MM.1S (cell line): ENCODE measurements around the gene SPEF2.

ENCODE experiments used
- EZH2 ChIP-seq: fragments of 300-600 bp; sonication (generic); optimal IDR thresholded peaks from 2 replicates; pipeline ENCODE3; 2017; ENCODE audit warnings: low read depth, mild to moderate bottlenecking, antibody characterized with exemption, low read length, mixed read lengths
- EZH2phosphoT487 ChIP-seq: fragments of 300-600 bp; sonication (generic); IDR thresholded peaks from 2 replicates; pipeline ENCODE4 v1.6.1; 2018; ENCODE audit warnings: antibody characterized with exemption, low read length
- TF ChIP-seq, protein P1 (sequence below): fragments of 300-600 bp; sonication (generic); IDR thresholded peaks from 2 replicates; pipeline ENCODE4 v1.5.1; 2016; ENCODE audit warnings: antibody characterized with exemption, low read length, mixed read lengths

DNA sequence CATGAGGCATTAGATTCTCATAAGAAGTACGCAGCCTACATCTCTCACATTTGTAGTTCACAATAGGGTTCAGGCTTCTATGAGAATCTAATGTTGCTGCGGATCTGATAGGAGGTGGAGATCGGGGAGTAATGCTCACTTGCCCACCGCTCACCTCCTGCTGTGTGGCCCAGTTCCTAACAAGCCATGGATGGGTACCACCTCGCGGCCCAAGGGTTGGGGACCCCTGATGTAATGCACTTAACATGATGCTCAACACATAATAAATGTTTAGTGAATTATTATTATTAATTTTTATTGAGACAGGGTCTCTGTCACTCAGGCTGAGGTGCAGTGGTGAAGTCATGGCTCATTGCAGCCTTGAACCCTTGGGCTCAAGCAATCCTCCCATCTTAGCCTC is 134.3 kb downstream of the SPEF2 start:
- TF ChIP-seq, protein P1, sequence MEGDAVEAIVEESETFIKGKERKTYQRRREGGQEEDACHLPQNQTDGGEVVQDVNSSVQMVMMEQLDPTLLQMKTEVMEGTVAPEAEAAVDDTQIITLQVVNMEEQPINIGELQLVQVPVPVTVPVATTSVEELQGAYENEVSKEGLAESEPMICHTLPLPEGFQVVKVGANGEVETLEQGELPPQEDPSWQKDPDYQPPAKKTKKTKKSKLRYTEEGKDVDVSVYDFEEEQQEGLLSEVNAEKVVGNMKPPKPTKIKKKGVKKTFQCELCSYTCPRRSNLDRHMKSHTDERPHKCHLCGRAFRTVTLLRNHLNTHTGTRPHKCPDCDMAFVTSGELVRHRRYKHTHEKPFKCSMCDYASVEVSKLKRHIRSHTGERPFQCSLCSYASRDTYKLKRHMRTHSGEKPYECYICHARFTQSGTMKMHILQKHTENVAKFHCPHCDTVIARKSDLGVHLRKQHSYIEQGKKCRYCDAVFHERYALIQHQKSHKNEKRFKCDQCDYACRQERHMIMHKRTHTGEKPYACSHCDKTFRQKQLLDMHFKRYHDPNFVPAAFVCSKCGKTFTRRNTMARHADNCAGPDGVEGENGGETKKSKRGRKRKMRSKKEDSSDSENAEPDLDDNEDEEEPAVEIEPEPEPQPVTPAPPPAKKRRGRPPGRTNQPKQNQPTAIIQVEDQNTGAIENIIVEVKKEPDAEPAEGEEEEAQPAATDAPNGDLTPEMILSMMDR, result no peak
- TF ChIP-seq EZH2phosphoT487 (no peak), EZH2 (no peak)
